HepG2 (cell line): ENCODE data around the gene CLEC18C. TPM values are rescaled to one million over a fixed set of nuclear protein-coding genes. Genes with fewer than 3 reads are reported as not detected.

Experiments
- ATAC-seq: fragments of 200-7000 bp; cut with Tn5 transposase; 3 replicates; pipeline ENCODE4 v1.9.1; 2020; ENCODE audit warnings: mild to moderate bottlenecking, moderate library complexity
- BruUV-seq: library from RNA; stranded (reverse); fragments of 400-500 nt; replicated peaks from 2 replicates; lab custom pipeline; 2021; lab: Mats Ljungman, UMichigan
- CTCF ChIA-PET: fragments of 300-600 bp; formaldehyde crosslinking; extraction: SDS; loops from one replicate; lab custom pipeline; 2021; ENCODE audit warnings: low total read pairs, inconsistent platforms, low intra/inter-chr PET ratio; lab: Yijun Ruan, JAX
- POLR2A ChIA-PET: fragments of 350-600 bp; sonication (Branson Sonifier 250); formaldehyde crosslinking; loops from one replicate; lab custom pipeline; 2020; ENCODE audit warnings: antibody characterized with exemption, inconsistent platforms; lab: Yijun Ruan, JAX
- DNase-seq: peaks from one replicate; pipeline ENCODE4 v3.0.0-alpha.2; 2015; ENCODE audit warnings: low spot score
- FAIRE-seq: peaks from 3 replicates; lab custom pipeline; 2011; peaks lifted over from hg19 to GRCh38; lab: Jason Lieb, UNC
- H2AFZ ChIP-seq: one replicate; pipeline ENCODE4 v1.6.1; 2011; ENCODE audit warnings: low read length, inconsistent platforms
- H3K27ac ChIP-seq: fragments of 300-600 bp; 3 replicates; pipeline ENCODE4 v1.8.0; 2011; ENCODE audit warnings: mixed run types, mild to moderate bottlenecking, mixed read lengths, low read length, inconsistent platforms; ENCODE audit not compliant: insufficient read depth; ENCODE audit errors: extremely low read length
- H3K27me3 ChIP-seq, 2 experiments: fragments of 200-600 bp in 1 of 2; 2 replicates in 1 of 2; 3 replicates in 1 of 2; pipeline versions ENCODE4 v1.6.0 to v1.8.0; 2011; ENCODE audit warnings: low read length in 2 of 2, mild to moderate bottlenecking in 2 of 2, moderate library complexity in 2 of 2, inconsistent platforms in 1 of 2; ENCODE audit not compliant: insufficient read depth in 2 of 2, control insufficient read depth in 1 of 2
- H3K36me3 ChIP-seq, 2 experiments: fragments of 200-600 bp in 1 of 2; replicated peaks in 1 of 2; 2 replicates in 1 of 2; 3 replicates in 1 of 2; pipeline versions ENCODE4 v1.5.1 to v1.8.0; 2011; ENCODE audit warnings: low read length in 2 of 2, inconsistent platforms in 1 of 2; ENCODE audit not compliant: insufficient read depth in 2 of 2, control insufficient read depth in 1 of 2
- H3K4me1 ChIP-seq: 2 replicates; pipeline ENCODE4 v1.5.1; 2012; ENCODE audit warnings: low read length, inconsistent platforms; ENCODE audit not compliant: insufficient read depth
- H3K4me2 ChIP-seq: 2 replicates; pipeline ENCODE4 v1.6.0; 2011; ENCODE audit warnings: low read depth, low read length, inconsistent platforms
- H3K4me3 ChIP-seq, 3 experiments: fragments of 200-600 bp in 1 of 3; sonication (generic), shearing (Covaris generic) in 1 of 3; replicated peaks in 1 of 3; 2 replicates each; pipeline ENCODE4 v1.5.1; 2011 to 2016; ENCODE audit warnings: low read length in 3 of 3, inconsistent platforms in 2 of 3, low read depth in 2 of 3, mild to moderate bottlenecking in 2 of 3, control low read depth in 1 of 3, mixed read lengths in 1 of 3; ENCODE audit not compliant: insufficient read depth in 1 of 3
- H3K79me2 ChIP-seq: one replicate; pipeline ENCODE4 v1.6.1; 2011; ENCODE audit warnings: low read length, inconsistent platforms; ENCODE audit not compliant: insufficient read depth
- H3K9ac ChIP-seq: 2 replicates; pipeline ENCODE4 v1.6.0; 2011; ENCODE audit warnings: mild to moderate bottlenecking, low read depth, low read length, inconsistent platforms; ENCODE audit not compliant: insufficient read depth
- H3K9me3 ChIP-seq: 2 replicates; pipeline ENCODE4 v1.5.1; 2012; ENCODE audit warnings: mild to moderate bottlenecking, low read length
- H4K20me1 ChIP-seq: 2 replicates; pipeline ENCODE4 v1.6.0; 2011; ENCODE audit warnings: inconsistent platforms, mild to moderate bottlenecking, low read length, moderate library complexity; ENCODE audit not compliant: insufficient read depth
- CREM ChIP-seq, 2 experiments: sonication (generic) in 1 of 2; formaldehyde crosslinking in 1 of 2; IDR thresholded peaks; 2 replicates each; pipeline versions ENCODE4 v1.4.0 to v1.6.1; 2016 to 2020; ENCODE audit warnings: antibody characterized with exemption in 1 of 2, mild to moderate bottlenecking in 1 of 2, missing genetic modification reagents in 1 of 2
- SPEN ChIP-seq: sonication (generic); formaldehyde crosslinking; IDR thresholded peaks from 2 replicates; pipeline ENCODE4 v1.5.1; 2020; ENCODE audit warnings: low read depth, mild to moderate bottlenecking, missing genetic modification reagents
- ZNF451 ChIP-seq: sonication (generic); formaldehyde crosslinking; IDR thresholded peaks from 2 replicates; pipeline ENCODE4 v1.5.0; 2020; ENCODE audit warnings: mild to moderate bottlenecking, missing genetic modification reagents
- ZNF546 ChIP-seq: sonication (generic); formaldehyde crosslinking; conservative IDR thresholded peaks from 2 replicates; pipeline ENCODE4 v1.8.1; 2023; ENCODE audit warnings: mild to moderate bottlenecking, missing genetic modification reagents
- ZNF782 ChIP-seq: sonication (generic); formaldehyde crosslinking; IDR thresholded peaks from 2 replicates; pipeline ENCODE4 v1.4.0; 2020; ENCODE audit warnings: missing genetic modification reagents, mild to moderate bottlenecking, borderline replicate concordance
- WGBS: methylation state at CpG from one replicate; pipeline ENCODE4 v1.1.6; 2017; ENCODE audit warnings: low lambda C conversion rate; 5-methylcytosine and 5-hydroxymethylcytosine counted together
- in situ Hi-C: cut with HindIII; loops from 2 replicates; pipeline ENCODE4 v1.10.0; 2017; ENCODE audit warnings: low pct_unique_long_range_greater_than_20kb; ENCODE audit not compliant: extremely low pct_ligation_motif_present
- intact Hi-C: fragments of 100-400 bp; cut with micrococcal nuclease; formaldehyde crosslinking; loops from one replicate; pipeline ENCODE4 v1.10.0; 2022; ENCODE audit not compliant: unreplicated experiment
- polyA plus RNA-seq, 8 experiments: library from polyadenylated mRNA; depleted of rRNA in 3 of 8; stranded (reverse) in 7 of 8; unstranded in 1 of 8; fragments of >200 nt; fragmentation: Illumina TruSeq in 4 of 8; extraction: Trizol in 4 of 8; gene quantifications; 2 replicates each; pipeline versions ENCODE4 v1.2.1 to v1.2.3, GENCODE V29; 2011 to 2016; ENCODE audit warnings: low read depth in 4 of 8, missing spikeins in 1 of 8, mixed read lengths in 1 of 8; ENCODE audit not compliant: insufficient read depth in 1 of 8
- total RNA-seq, 5 experiments: library from RNA; depleted of rRNA; stranded (reverse); fragments of >200 nt; fragmentation: Illumina TruSeq; extraction: Trizol; gene quantifications; 2 replicates each; pipeline ENCODE4 v1.2.3, GENCODE V29; 2016; ENCODE audit warnings: low read depth in 1 of 5
- TF ChIP-seq, protein P1 (sequence below): sonication (generic); formaldehyde crosslinking; IDR thresholded peaks from 2 replicates; pipeline ENCODE4 v1.4.0; 2020; ENCODE audit warnings: mild to moderate bottlenecking, missing genetic modification reagents
- TF ChIP-seq, protein P2 (sequence below): sonication (generic); formaldehyde crosslinking; IDR thresholded peaks from 2 replicates; pipeline ENCODE4 v1.4.0; 2020; ENCODE audit warnings: missing genetic modification reagents
- TF ChIP-seq, protein P3 (sequence below): sonication (generic); formaldehyde crosslinking; IDR thresholded peaks from 2 replicates; pipeline ENCODE4 v1.4.0; 2020; ENCODE audit warnings: missing genetic modification reagents
- TF ChIP-seq, protein P4 (sequence below): sonication (generic); formaldehyde crosslinking; IDR thresholded peaks from 2 replicates; pipeline ENCODE4 v1.5.0; 2020; ENCODE audit warnings: mild to moderate bottlenecking, missing genetic modification reagents, moderate library complexity
- TF ChIP-seq, protein P5 (sequence below): sonication (generic); formaldehyde crosslinking; IDR thresholded peaks from 2 replicates; pipeline ENCODE4 v1.8.1; 2023; ENCODE audit warnings: missing genetic modification reagents, inconsistent platforms, borderline replicate concordance
- TF ChIP-seq, protein P6 (sequence below): sonication (generic); formaldehyde crosslinking; IDR thresholded peaks from 2 replicates; pipeline ENCODE4 v1.8.0; 2022; ENCODE audit warnings: mild to moderate bottlenecking, missing genetic modification reagents, moderate library complexity

The CLEC18C gene
- total and polyA plus RNA-seq, 2 of the 13 experiments (the other 11 are each of a cell fraction or from before 2014, with no cell fraction given): 0.15 to 0.29 TPM

DNA sequence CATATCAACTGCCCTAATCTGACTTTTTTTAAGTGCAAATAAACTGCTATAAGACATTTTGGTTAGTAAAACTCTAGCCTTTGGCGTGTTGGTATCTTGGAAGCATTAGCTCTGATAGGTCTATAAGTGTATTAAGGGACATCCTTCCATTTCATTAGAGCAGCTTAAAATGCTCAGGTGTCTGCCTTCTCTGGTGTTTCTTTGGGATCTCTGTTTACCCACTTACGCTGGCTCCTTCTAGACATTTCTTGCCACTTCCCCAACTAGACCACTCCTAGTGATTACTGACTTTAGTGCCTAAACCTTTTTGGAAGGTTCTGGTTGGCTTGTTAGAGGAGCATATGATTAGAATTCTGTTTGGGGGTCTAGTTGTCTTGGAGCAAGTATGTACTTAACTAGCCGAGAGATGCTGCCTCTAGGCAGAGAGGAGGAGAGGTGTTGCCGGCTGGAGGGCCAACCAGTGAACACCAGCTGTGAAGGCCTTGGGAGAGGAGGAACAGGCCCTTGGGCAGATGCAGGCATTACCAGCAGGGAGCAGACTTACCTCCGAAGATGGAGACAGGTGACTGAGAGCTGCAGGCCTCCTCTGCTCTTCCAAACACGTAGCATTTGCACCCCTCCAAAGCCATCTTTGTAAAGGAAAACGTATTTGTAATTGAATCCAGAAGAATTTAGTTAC lies 15.2 kb upstream of the CLEC18C start:
- peak overlapping the region; percentile 75 for H3K4me2 ChIP-seq
- H3K9me3 ChIP-seq: no peaks in the 10 kb centered on the region
- H3K79me2 ChIP-seq: no peaks in the 10 kb centered on the region
- peaks cover 15 to 53% of the 10 kb centered on the region in 2 experiments for H3K36me3 ChIP-seq
- H3K4me1 ChIP-seq: peaks cover 68% of the 10 kb centered on the region
- FAIRE-seq (no peak), DNase-seq (no peak), ATAC-seq (no peak; the same call in 2 of the 3 replicates)
- CTCF ChIA-PET: no interaction called here
- peak overlapping the region; percentile 70 for H3K9ac ChIP-seq
- peak overlapping the region; percentile 91 for H3K27ac ChIP-seq
- H2AFZ ChIP-seq: no peak overlapping the region
- no peaks in the 10 kb centered on the region for H3K27me3 ChIP-seq
- intact Hi-C loops (loop anchor here (10.0 kb wide), 1 partner anchor 94 kb away; no protein-coding TSS in a partner anchor), in situ Hi-C loops (no loop called here)
- no peaks in the 10 kb centered on the region for H4K20me1 ChIP-seq
- POLR2A ChIA-PET: interaction anchor here (1.2 to 1.9 kb wide), 7 partner anchors 44 to 222 kb away, joined by 3 to 11 read pairs (median 5); partner anchors contain the start of genes AARS1, DDX19A, EXOSC6 and PDPR
- H3K4me3 ChIP-seq: peak overlapping the region in 2 of 3 experiments; percentile 10 to 44; a peak in 3 of 6 replicates
- TSS peak; percentile 62 for BruUV-seq
- WGBS: 88% methylated on average over 7 of the region's 7 CpGs
- TF ChIP-seq ZNF451 (no peak; the same call in none of the 2 replicates), CREM (IDR thresholded peaks at IDR 0.05) (no peak), CREM (CRISPR knock-in tag; IDR thresholded peaks at IDR 0.05) (no peak), ZNF546 (no peak), ZNF782 (CRISPR knock-in tag) (0 out of 2 replicates have a peak, but pooled peaks have one; percentile 8), SPEN (CRISPR knock-in tag) (0 out of 2 replicates have a peak, but pooled peaks have one; percentile 17)
- TF ChIP-seq, protein P1, sequence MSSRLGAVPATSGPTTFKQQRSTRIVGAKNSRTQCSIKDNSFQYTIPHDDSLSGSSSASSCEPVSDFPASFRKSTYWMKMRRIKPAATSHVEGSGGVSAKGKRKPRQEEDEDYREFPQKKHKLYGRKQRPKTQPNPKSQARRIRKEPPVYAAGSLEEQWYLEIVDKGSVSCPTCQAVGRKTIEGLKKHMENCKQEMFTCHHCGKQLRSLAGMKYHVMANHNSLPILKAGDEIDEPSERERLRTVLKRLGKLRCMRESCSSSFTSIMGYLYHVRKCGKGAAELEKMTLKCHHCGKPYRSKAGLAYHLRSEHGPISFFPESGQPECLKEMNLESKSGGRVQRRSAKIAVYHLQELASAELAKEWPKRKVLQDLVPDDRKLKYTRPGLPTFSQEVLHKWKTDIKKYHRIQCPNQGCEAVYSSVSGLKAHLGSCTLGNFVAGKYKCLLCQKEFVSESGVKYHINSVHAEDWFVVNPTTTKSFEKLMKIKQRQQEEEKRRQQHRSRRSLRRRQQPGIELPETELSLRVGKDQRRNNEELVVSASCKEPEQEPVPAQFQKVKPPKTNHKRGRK (CRISPR knock-in tag): no peak
- TF ChIP-seq, protein P2, sequence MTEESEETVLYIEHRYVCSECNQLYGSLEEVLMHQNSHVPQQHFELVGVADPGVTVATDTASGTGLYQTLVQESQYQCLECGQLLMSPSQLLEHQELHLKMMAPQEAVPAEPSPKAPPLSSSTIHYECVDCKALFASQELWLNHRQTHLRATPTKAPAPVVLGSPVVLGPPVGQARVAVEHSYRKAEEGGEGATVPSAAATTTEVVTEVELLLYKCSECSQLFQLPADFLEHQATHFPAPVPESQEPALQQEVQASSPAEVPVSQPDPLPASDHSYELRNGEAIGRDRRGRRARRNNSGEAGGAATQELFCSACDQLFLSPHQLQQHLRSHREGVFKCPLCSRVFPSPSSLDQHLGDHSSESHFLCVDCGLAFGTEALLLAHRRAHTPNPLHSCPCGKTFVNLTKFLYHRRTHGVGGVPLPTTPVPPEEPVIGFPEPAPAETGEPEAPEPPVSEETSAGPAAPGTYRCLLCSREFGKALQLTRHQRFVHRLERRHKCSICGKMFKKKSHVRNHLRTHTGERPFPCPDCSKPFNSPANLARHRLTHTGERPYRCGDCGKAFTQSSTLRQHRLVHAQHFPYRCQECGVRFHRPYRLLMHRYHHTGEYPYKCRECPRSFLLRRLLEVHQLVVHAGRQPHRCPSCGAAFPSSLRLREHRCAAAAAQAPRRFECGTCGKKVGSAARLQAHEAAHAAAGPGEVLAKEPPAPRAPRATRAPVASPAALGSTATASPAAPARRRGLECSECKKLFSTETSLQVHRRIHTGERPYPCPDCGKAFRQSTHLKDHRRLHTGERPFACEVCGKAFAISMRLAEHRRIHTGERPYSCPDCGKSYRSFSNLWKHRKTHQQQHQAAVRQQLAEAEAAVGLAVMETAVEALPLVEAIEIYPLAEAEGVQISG (CRISPR knock-in tag): no peak
- TF ChIP-seq, protein P3, sequence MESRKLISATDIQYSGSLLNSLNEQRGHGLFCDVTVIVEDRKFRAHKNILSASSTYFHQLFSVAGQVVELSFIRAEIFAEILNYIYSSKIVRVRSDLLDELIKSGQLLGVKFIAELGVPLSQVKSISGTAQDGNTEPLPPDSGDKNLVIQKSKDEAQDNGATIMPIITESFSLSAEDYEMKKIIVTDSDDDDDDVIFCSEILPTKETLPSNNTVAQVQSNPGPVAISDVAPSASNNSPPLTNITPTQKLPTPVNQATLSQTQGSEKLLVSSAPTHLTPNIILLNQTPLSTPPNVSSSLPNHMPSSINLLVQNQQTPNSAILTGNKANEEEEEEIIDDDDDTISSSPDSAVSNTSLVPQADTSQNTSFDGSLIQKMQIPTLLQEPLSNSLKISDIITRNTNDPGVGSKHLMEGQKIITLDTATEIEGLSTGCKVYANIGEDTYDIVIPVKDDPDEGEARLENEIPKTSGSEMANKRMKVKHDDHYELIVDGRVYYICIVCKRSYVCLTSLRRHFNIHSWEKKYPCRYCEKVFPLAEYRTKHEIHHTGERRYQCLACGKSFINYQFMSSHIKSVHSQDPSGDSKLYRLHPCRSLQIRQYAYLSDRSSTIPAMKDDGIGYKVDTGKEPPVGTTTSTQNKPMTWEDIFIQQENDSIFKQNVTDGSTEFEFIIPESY (CRISPR knock-in tag): no peak
- TF ChIP-seq, protein P4, sequence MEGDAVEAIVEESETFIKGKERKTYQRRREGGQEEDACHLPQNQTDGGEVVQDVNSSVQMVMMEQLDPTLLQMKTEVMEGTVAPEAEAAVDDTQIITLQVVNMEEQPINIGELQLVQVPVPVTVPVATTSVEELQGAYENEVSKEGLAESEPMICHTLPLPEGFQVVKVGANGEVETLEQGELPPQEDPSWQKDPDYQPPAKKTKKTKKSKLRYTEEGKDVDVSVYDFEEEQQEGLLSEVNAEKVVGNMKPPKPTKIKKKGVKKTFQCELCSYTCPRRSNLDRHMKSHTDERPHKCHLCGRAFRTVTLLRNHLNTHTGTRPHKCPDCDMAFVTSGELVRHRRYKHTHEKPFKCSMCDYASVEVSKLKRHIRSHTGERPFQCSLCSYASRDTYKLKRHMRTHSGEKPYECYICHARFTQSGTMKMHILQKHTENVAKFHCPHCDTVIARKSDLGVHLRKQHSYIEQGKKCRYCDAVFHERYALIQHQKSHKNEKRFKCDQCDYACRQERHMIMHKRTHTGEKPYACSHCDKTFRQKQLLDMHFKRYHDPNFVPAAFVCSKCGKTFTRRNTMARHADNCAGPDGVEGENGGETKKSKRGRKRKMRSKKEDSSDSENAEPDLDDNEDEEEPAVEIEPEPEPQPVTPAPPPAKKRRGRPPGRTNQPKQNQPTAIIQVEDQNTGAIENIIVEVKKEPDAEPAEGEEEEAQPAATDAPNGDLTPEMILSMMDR (CRISPR knock-in tag): peak; percentile 54
- TF ChIP-seq, protein P5, sequence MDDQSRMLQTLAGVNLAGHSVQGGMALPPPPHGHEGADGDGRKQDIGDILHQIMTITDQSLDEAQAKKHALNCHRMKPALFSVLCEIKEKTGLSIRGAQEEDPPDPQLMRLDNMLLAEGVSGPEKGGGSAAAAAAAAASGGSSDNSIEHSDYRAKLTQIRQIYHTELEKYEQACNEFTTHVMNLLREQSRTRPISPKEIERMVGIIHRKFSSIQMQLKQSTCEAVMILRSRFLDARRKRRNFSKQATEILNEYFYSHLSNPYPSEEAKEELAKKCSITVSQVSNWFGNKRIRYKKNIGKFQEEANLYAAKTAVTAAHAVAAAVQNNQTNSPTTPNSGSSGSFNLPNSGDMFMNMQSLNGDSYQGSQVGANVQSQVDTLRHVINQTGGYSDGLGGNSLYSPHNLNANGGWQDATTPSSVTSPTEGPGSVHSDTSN (CRISPR knock-in tag): no peak
- TF ChIP-seq, protein P6, sequence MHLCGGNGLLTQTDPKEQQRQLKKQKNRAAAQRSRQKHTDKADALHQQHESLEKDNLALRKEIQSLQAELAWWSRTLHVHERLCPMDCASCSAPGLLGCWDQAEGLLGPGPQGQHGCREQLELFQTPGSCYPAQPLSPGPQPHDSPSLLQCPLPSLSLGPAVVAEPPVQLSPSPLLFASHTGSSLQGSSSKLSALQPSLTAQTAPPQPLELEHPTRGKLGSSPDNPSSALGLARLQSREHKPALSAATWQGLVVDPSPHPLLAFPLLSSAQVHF (CRISPR knock-in tag): no peak
